DOHH2 (cell line): Measurements from ENCODE around the gene ID2.

Experiments
- H3F3A ChIP-seq: fragments of 200-600 bp; sonication (generic), shearing (Covaris generic); 2 replicates; pipeline ENCODE4 v1.6.0; 2016; ENCODE audit warnings: antibody characterized with exemption, mild to moderate bottlenecking; ENCODE audit not compliant: control insufficient read depth, insufficient read depth
- H3K27ac ChIP-seq: fragments of 200-600 bp; sonication (generic); 2 replicates; pipeline ENCODE4 v1.5.1; 2014; ENCODE audit warnings: low read depth, mild to moderate bottlenecking, low read length, moderate library complexity
- H3K27me3 ChIP-seq: fragments of 200-600 bp; sonication (generic); 2 replicates; pipeline ENCODE4 v1.6.1; 2014; ENCODE audit warnings: mild to moderate bottlenecking, low read length, mixed read lengths; ENCODE audit not compliant: control insufficient read depth
- H3K36me3 ChIP-seq: fragments of 200-600 bp; sonication (generic); 2 replicates; pipeline ENCODE4 v1.6.1; 2014; ENCODE audit warnings: mild to moderate bottlenecking, low read length, moderate library complexity, mixed read lengths; ENCODE audit not compliant: control insufficient read depth
- H3K4me1 ChIP-seq: fragments of 200-600 bp; sonication (generic); 2 replicates; pipeline ENCODE4 v1.6.1; 2014; ENCODE audit warnings: mild to moderate bottlenecking, low read length, mixed read lengths; ENCODE audit not compliant: control insufficient read depth
- H3K4me2 ChIP-seq: fragments of 200-600 bp; sonication (generic); 2 replicates; pipeline ENCODE4 v1.6.0; 2014; ENCODE audit warnings: mild to moderate bottlenecking, low read length, moderate library complexity
- H3K4me3 ChIP-seq: fragments of 200-600 bp; sonication (generic); 2 replicates; pipeline ENCODE4 v1.5.1; 2014; ENCODE audit warnings: mild to moderate bottlenecking, low read length, mixed read lengths
- H3K79me2 ChIP-seq: fragments of 200-600 bp; sonication (generic); 2 replicates; pipeline ENCODE4 v1.6.1; 2014; ENCODE audit warnings: mild to moderate bottlenecking, low read length, mixed read lengths; ENCODE audit not compliant: control insufficient read depth
- H3K9me2 ChIP-seq: fragments of 200-600 bp; sonication (generic); replicated peaks from 2 replicates; pipeline ENCODE4 v1.6.1; 2014; ENCODE audit warnings: mild to moderate bottlenecking, low read length, mixed read lengths; ENCODE audit not compliant: control insufficient read depth
- H3K9me3 ChIP-seq: fragments of 200-600 bp; sonication (generic); 2 replicates; pipeline ENCODE4 v1.6.1; 2014; ENCODE audit warnings: antibody characterized with exemption, low read length, mixed read lengths; ENCODE audit not compliant: control insufficient read depth, insufficient read depth
- H4K20me1 ChIP-seq: fragments of 200-600 bp; sonication (generic); 2 replicates; pipeline ENCODE4 v1.6.0; 2014; ENCODE audit warnings: low read depth, mild to moderate bottlenecking, antibody characterized with exemption, low read length, moderate library complexity; ENCODE audit not compliant: control insufficient read depth, insufficient read depth
- EZH2phosphoT487 ChIP-seq: fragments of 200-600 bp; sonication (generic); IDR thresholded peaks from 2 replicates; pipeline ENCODE4 v1.6.1; 2017; ENCODE audit warnings: borderline replicate concordance, mild to moderate bottlenecking, antibody characterized with exemption, low read length, moderate library complexity, mixed read lengths
- TF ChIP-seq, protein P1 (sequence below): fragments of 200-600 bp; sonication (generic); IDR thresholded peaks from one replicate; pipeline ENCODE4 v1.5.1; 2014; ENCODE audit warnings: antibody characterized with exemption, mild to moderate bottlenecking, low read depth, low read length; ENCODE audit not compliant: poor library complexity, severe bottlenecking

ID2 gene

DNA sequence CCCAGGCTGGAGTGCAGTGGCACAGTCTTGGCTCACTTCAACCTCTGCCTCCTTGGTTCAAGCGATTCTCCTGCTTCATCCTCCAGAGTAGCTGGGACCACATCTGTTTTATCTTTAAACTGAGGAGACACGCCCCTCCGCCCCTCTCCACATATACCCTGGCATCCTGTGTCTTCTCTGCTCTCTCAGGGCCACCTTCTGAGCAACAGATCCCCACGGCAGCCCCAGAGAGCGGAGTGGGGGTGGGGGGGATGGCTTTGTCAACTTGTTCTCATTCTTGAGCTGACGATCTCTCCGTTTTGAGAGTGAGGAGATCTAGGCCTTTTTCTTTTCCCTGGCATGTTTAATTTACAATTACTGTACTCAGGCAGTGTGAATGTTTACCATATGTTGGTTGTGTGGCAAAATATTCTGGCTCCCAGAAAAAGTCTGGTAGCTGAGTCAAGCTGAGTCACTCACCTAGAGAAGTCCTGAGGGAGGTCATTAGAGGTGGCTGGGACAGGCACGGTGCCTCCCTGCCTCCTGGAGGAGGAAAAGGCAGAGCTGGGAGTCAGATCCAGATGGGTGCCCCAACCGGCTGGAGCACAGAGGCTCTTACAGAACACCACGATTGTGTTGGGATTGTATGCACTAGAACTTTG is 19.5 kb upstream of the ID2 start:
- no peaks in the 10 kb centered on the region for H3K79me2 ChIP-seq
- no peak overlapping the region for H3K4me2 ChIP-seq
- no peak overlapping the region for H3K27ac ChIP-seq
- peaks cover 2% of the 10 kb centered on the region for H3K4me1 ChIP-seq
- no peaks in the 10 kb centered on the region for H3K27me3 ChIP-seq
- H3K36me3 ChIP-seq: no peaks in the 10 kb centered on the region
- H3K9me2 ChIP-seq: no peaks in the 10 kb centered on the region
- TF ChIP-seq, protein P1, sequence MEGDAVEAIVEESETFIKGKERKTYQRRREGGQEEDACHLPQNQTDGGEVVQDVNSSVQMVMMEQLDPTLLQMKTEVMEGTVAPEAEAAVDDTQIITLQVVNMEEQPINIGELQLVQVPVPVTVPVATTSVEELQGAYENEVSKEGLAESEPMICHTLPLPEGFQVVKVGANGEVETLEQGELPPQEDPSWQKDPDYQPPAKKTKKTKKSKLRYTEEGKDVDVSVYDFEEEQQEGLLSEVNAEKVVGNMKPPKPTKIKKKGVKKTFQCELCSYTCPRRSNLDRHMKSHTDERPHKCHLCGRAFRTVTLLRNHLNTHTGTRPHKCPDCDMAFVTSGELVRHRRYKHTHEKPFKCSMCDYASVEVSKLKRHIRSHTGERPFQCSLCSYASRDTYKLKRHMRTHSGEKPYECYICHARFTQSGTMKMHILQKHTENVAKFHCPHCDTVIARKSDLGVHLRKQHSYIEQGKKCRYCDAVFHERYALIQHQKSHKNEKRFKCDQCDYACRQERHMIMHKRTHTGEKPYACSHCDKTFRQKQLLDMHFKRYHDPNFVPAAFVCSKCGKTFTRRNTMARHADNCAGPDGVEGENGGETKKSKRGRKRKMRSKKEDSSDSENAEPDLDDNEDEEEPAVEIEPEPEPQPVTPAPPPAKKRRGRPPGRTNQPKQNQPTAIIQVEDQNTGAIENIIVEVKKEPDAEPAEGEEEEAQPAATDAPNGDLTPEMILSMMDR: no peak
- TF ChIP-seq EZH2phosphoT487: no peak
- H3K4me3 ChIP-seq: no peak overlapping the region
- H3F3A ChIP-seq: no peaks in the 10 kb centered on the region
- H4K20me1 ChIP-seq: no peaks in the 10 kb centered on the region
- no peaks in the 10 kb centered on the region for H3K9me3 ChIP-seq

DNA sequence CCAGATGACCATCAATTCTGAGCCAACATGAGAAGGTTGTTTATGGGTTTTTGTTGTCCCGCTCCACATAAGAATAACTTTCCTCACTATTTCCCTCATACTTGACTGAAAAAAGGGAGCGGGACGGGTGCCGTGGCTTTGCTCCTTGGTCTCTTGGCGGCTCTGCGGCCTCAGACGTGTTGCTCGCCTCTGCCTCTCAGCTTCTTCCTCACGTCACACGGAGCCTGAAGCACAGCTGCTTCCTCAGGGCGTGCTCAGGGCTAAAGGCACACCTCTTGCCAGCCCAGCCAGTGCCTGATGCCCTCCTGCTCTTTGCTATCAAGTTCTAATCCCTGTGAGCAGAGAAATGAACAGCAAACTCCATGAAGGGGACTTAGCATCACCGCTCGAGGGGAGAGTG is 17.9 kb upstream of the ID2 start:
- no peaks in the 10 kb centered on the region for H3K27me3 ChIP-seq
- no peak overlapping the region for H3K4me3 ChIP-seq
- no peaks in the 10 kb centered on the region for H3K4me1 ChIP-seq
- no peaks in the 10 kb centered on the region for H3F3A ChIP-seq
- no peak overlapping the region for H3K27ac ChIP-seq
- H3K9me3 ChIP-seq: no peaks in the 10 kb centered on the region
- TF ChIP-seq, protein P1: no peak
- no peak for TF ChIP-seq EZH2phosphoT487
- no peaks in the 10 kb centered on the region for H3K79me2 ChIP-seq
- H3K4me2 ChIP-seq: no peak overlapping the region
- H4K20me1 ChIP-seq: no peaks in the 10 kb centered on the region
- H3K9me2 ChIP-seq: no peaks in the 10 kb centered on the region
- no peaks in the 10 kb centered on the region for H3K36me3 ChIP-seq

DNA sequence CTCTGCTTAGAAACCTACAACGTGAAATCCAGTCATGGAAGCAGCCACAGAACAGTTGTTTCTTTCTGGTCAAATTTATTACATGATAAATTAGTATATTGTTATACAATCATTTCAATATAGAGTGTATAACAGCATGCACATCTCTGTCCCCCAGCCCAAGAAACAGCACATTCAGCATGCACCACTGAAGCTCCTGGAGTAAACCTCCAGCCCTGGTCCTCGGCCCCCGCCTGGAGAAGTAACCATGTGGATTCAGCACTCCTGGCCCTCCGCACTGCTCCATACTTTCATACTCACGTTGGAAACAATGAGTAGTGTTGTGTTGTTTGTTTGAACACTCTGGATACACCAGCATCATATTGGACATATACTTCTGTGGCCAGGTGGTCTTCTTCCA is 15.3 kb upstream of the ID2 start:
- no peaks in the 10 kb centered on the region for H3K79me2 ChIP-seq
- H3K9me2 ChIP-seq: no peaks in the 10 kb centered on the region
- H3K27me3 ChIP-seq: 0 out of 2 replicates have a peak, but pooled peaks cover 4% of the 10 kb centered on the region
- no peaks in the 10 kb centered on the region for H3K36me3 ChIP-seq
- H3K4me2 ChIP-seq: no peak overlapping the region
- no peaks in the 10 kb centered on the region for H3F3A ChIP-seq
- H3K9me3 ChIP-seq: no peaks in the 10 kb centered on the region
- no peak overlapping the region for H3K4me3 ChIP-seq
- TF ChIP-seq, protein P1: no peak
- no peak for TF ChIP-seq EZH2phosphoT487
- H3K4me1 ChIP-seq: no peaks in the 10 kb centered on the region
- no peaks in the 10 kb centered on the region for H4K20me1 ChIP-seq
- H3K27ac ChIP-seq: no peak overlapping the region
